OCI-LY3 (cell line): ENCODE measurements around the gene IBA57.

Experiments used
- H2AFZ ChIP-seq: fragments of 200-600, 300-600 bp; shearing (Covaris generic); 2 replicates; pipeline ENCODE4 v1.6.0; 2014; ENCODE audit warnings: antibody characterized with exemption, low read depth, low read length
- H3K27ac ChIP-seq: fragments of 200-600, 300-600 bp; sonication (generic); 2 replicates; pipeline ENCODE4 v1.5.1; 2014; ENCODE audit warnings: mild to moderate bottlenecking, low read length, moderate library complexity, mixed read lengths
- H3K27me3 ChIP-seq: fragments of 200-600, 300-600 bp; sonication (generic); 2 replicates; pipeline ENCODE4 v1.6.1; 2014; ENCODE audit warnings: low read depth, low read length, mixed read lengths
- H3K36me3 ChIP-seq: fragments of 200-600, 300-600 bp; sonication (generic); replicated peaks from 2 replicates; pipeline ENCODE3; 2014; ENCODE audit warnings: low read depth, low read length, mixed read lengths
- H3K4me1 ChIP-seq: fragments of 300-600, 200-600 bp; sonication (generic); 2 replicates; pipeline ENCODE4 v1.6.1; 2014; ENCODE audit warnings: low read length, mixed read lengths
- H3K4me2 ChIP-seq: fragments of 200-600, 300-600 bp; sonication (generic); 2 replicates; pipeline ENCODE4 v1.6.1; 2014; ENCODE audit warnings: low read length, mixed read lengths
- H3K4me3 ChIP-seq: fragments of 300-600, 200-600 bp; sonication (generic); 2 replicates; pipeline ENCODE4 v1.5.1; 2014; ENCODE audit warnings: antibody characterized with exemption, mild to moderate bottlenecking, low read length, moderate library complexity
- H3K79me2 ChIP-seq: fragments of 300-600, 200-600 bp; shearing (Covaris generic); 2 replicates; pipeline ENCODE4 v1.6.1; 2014; ENCODE audit warnings: mild to moderate bottlenecking, low read length, mixed read lengths
- H3K9ac ChIP-seq: fragments of 300-600, 200-600 bp; shearing (Covaris generic); 2 replicates; pipeline ENCODE4 v1.6.0; 2014; ENCODE audit warnings: mild to moderate bottlenecking, low read length, moderate library complexity
- H3K9me3 ChIP-seq: fragments of 200-600, 300-600 bp; shearing (Covaris generic); 2 replicates; pipeline ENCODE4 v1.6.1; 2014; ENCODE audit warnings: low read length, mixed read lengths; ENCODE audit not compliant: insufficient read depth
- H4K20me1 ChIP-seq: fragments of 200-600, 300-600 bp; sonication (generic); 2 replicates; pipeline ENCODE4 v1.6.1; 2016; ENCODE audit warnings: low read length, mixed read lengths; ENCODE audit not compliant: insufficient read depth
- CTCF ChIP-seq: fragments of 200-600, 300-600 bp; sonication (generic); IDR thresholded peaks from 2 replicates; pipeline ENCODE4 v1.5.1; 2014; ENCODE audit warnings: antibody characterized with exemption, low read length, low read depth
- EZH2phosphoT487 ChIP-seq: fragments of 200-600 bp; shearing (Covaris generic); IDR thresholded peaks from 2 replicates; pipeline ENCODE4 v1.6.1; 2018; ENCODE audit warnings: antibody characterized with exemption, mixed run types, low read depth

The IBA57 gene

GRCh38 chr1:228131766-228132165 is 33.8 kb upstream of the IBA57 start:
- Histone ChIP-seq H3K79me2 (no peaks in the 10 kb centered on the region), H3K27me3 (peaks cover 17% of the 10 kb centered on the region), H3K4me1 (peaks cover 3% of the 10 kb centered on the region; the same call in 1 of the 2 replicates), H3K36me3 (no peaks in the 10 kb centered on the region), H4K20me1 (no peaks in the 10 kb centered on the region), H3K4me2 (no peak overlapping the region), H2AFZ (no peak overlapping the region), H3K9ac (no peak overlapping the region), H3K9me3 (no peaks in the 10 kb centered on the region), H3K27ac (no peak overlapping the region), H3K4me3 (no peak overlapping the region)
- no peak for TF ChIP-seq CTCF
- TF ChIP-seq EZH2phosphoT487: no peak

- Histone ChIP-seq H3K79me2 (no peaks in the 10 kb centered on the region), H3K27ac (no peak overlapping the region), H3K36me3 (no peaks in the 10 kb centered on the region), H3K4me1 (peaks cover 12% of the 10 kb centered on the region), H3K4me2 (no peak overlapping the region), H3K4me3 (no peak overlapping the region), H4K20me1 (no peaks in the 10 kb centered on the region), H3K9ac (no peak overlapping the region), H2AFZ (no peak overlapping the region), H3K9me3 (no peaks in the 10 kb centered on the region), H3K27me3 (peaks cover 19% of the 10 kb centered on the region)
- TF ChIP-seq CTCF (no peak), EZH2phosphoT487 (no peak)
These were observed 31.0 kb upstream of the IBA57 start for GRCh38 chr1:228134591-228134990.

- Histone ChIP-seq H3K79me2 (peaks cover 18% of the 10 kb centered on the region), H3K27me3 (peaks cover 19% of the 10 kb centered on the region), H3K9ac (no peak overlapping the region), H3K27ac (no peak overlapping the region), H3K36me3 (peaks cover 5% of the 10 kb centered on the region), H2AFZ (no peak overlapping the region), H3K9me3 (no peaks in the 10 kb centered on the region), H4K20me1 (peaks cover 7% of the 10 kb centered on the region; the same call in 1 of the 2 replicates), H3K4me3 (no peak overlapping the region), H3K4me1 (peaks cover 16% of the 10 kb centered on the region), H3K4me2 (no peak overlapping the region)
- no peak for TF ChIP-seq CTCF
These were observed 28.7 kb upstream of the IBA57 start for GRCh38 chr1:228136901-228137300.

- Histone ChIP-seq H4K20me1 (peaks cover 32% of the 10 kb centered on the region), H3K27ac (peak overlapping the region; percentile 73), H3K79me2 (peaks cover 44% of the 10 kb centered on the region), H3K4me2 (peak overlapping the region; percentile 53), H3K9me3 (no peaks in the 10 kb centered on the region), H3K4me3 (peak overlapping the region; percentile 81), H3K36me3 (peaks cover 6% of the 10 kb centered on the region), H3K4me1 (peaks cover 16% of the 10 kb centered on the region), H2AFZ (peak overlapping the region; percentile 53; the same call in 1 of the 2 replicates), H3K9ac (peak overlapping the region; percentile 82), H3K27me3 (peaks cover 19% of the 10 kb centered on the region)
- TF ChIP-seq EZH2phosphoT487 (no peak), CTCF (no peak)
These were observed 26.1 kb upstream of the IBA57 start for GRCh38 chr1:228139406-228139930.
